GM19035 (cell line): Measurements from ENCODE around the gene UBE2D1.
A peak's percentile ranks its signal among the peaks of the same experiment; 100 is the strongest.

Experiments
- ATAC-seq: cut with Tn5 transposase; IDR thresholded peaks from one replicate; pipeline ENCODE4 v1.9.1; 2021; ENCODE audit not compliant: unreplicated experiment

UBE2D1 gene

GRCh38 chr10:58336242-58336641 lies 1.4 kb downstream of the UBE2D1 start:
- ATAC-seq = no peak

DNA sequence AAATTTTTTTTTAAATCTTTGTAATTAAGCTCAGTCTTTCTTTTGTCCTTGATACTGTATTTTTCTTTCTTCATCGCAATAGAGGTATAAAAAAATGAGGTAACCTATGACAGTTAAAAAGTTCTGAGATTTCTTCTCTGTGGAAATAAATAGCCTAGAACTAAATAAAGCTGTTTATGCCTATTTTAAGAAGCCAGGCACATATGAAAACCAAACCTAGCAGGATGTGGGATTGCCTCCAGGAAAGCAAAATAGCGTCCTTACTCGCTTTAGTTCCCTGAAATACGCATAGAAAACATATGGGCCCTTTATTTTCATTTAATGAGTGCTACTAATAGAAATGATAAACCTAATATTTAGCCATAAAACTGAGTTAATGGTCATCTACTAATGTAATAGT lies 6.6 kb downstream of the UBE2D1 start:
- ATAC-seq = no peak

DNA sequence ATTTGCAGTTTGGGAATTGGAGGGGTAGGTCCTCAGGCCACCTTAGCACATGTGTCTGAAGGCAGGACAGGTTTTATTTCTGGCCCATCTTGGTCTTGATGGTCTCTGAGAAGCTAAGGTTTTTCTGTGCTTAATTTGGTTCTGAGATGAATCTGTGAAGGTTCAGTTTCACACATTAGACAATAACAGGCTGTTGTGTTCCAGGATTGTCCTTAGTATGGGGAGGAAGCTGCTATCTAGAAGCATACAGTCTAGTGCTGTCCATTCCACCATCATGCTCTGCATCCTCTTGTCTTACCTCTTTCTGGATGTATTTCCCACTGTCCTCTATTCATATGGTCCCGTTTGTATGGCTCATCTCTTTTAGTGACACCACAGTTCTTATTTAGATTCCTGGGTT lies 7.1 kb downstream of the UBE2D1 start:
- no peak for ATAC-seq

DNA sequence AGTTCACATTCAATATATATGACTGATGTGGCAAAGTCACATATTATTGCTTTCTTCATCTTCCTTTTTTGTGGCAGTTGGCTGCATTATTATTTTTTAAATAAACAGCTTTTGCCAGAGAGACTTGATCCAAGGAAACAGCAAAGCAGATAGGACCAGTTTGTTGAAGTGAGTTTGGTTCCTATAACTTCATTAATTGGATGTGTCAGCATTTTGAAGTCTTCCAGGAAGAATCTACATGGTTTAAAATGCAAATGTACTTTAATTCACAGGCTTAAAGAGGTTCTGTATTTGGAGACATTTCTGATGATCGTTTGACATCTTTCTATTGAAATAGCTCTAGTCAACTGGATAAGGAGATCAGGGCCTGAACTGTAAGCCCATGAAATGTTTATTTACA lies 13.2 kb downstream of the UBE2D1 start:
- ATAC-seq = no peak

DNA sequence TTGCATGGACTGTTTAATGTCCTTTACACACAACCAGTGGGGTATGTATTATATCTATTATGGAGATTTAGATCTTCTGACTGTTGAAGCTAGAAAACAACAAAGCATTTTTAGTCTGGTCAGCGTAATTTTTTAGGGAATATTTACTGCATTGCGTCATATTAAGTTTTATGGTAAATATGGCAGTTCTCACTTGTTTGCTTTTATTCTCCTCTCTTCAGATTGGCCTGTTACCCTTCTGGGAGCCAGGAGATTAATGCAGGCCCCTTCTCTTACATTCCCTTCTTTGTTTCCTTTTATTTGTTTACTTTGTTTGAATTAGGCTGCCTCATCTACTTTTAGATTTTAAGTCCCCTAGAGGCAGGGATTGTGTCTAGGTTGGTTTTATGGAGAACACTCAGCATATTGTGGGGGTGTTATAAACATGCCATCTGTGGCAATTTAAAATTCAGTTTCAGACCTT lies 13.8 kb downstream of the UBE2D1 start:
- no peak for ATAC-seq

DNA sequence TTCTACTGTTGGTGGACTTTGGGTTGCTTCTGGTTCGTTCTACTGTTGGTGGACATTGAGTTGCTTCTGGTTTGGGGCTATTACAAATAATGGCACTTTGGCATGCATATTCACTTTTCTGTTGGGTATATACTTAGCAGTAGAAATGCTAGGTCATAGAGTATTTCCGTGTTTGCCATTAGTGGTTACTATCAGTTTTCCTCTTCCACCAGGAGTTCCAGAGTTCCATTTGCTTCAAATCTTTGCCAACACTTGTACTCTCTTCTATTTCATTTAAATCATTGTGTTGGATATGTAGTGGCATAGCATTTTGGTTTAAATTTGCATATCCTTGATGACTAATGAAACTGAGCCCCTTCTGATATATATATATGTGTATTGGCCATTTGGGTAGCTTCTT lies 15.2 kb downstream of the UBE2D1 start:
- no peak for ATAC-seq

GRCh38 chr10:58350619-58351323 lies 16.0 kb downstream of the UBE2D1 start:
- ATAC-seq = no peak

DNA sequence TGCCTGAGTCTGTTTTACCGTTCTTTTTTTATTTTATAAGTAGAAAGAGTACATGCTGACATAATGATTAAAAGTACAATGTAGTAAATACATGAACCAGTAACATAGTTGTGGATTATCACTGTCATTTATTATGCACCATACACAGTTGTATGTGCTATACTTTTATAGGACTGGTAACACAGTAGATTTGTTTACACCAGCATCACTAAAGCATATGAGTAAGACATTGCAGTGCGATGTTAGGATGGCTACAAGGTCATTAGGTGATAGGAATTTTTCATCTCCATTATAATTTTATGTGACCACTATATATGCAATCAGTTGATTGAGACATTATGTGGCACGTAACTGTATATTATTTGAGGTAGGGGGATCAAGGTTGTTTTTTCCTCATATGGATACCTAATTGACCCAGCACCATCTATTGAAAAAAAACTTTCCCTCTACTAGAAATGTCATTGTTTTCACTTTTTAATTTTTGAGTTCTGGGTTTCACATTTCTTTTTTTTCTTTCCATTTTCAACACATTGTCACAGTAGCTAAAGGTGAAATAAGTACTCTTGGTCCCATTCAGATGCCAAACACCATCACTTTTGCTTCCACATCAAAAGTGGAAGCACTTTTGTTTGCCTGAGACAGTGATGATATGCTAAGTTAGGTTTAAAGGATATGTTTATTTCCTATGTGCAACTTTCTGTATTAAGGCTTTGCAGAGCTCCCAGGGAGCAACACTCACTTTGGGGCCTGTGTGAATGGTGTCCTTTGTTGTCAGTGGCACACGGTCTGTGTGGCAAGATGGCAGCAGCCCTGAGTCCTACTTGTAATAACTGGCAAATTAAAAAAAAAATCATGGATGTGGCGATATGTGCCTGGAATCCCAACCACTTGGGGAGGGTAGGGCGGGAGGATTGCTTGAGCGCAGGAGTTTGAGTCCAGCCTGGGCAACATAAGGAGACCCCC lies 17.1 kb downstream of the UBE2D1 start:
- ATAC-seq = no peak

- no peak for ATAC-seq
Measured at GRCh38 chr10:58352956-58353610, 18.3 kb downstream of the UBE2D1 start.

- no peak for ATAC-seq
Measured at GRCh38 chr10:58356756-58357155, 21.9 kb downstream of the UBE2D1 start.

GRCh38 chr10:58358314-58358933 lies 23.6 kb downstream of the UBE2D1 start:
- ATAC-seq = no peak

GRCh38 chr10:58358947-58359346 lies 24.1 kb downstream of the UBE2D1 start:
- no peak for ATAC-seq

- ATAC-seq = no peak
Measured at GRCh38 chr10:58359541-58359940, 24.7 kb downstream of the UBE2D1 start.

- no peak for ATAC-seq
Measured at GRCh38 chr10:58360412-58361004, 25.7 kb downstream of the UBE2D1 start.

GRCh38 chr10:58361353-58361752 lies 26.5 kb downstream of the UBE2D1 start:
- no peak for ATAC-seq

DNA sequence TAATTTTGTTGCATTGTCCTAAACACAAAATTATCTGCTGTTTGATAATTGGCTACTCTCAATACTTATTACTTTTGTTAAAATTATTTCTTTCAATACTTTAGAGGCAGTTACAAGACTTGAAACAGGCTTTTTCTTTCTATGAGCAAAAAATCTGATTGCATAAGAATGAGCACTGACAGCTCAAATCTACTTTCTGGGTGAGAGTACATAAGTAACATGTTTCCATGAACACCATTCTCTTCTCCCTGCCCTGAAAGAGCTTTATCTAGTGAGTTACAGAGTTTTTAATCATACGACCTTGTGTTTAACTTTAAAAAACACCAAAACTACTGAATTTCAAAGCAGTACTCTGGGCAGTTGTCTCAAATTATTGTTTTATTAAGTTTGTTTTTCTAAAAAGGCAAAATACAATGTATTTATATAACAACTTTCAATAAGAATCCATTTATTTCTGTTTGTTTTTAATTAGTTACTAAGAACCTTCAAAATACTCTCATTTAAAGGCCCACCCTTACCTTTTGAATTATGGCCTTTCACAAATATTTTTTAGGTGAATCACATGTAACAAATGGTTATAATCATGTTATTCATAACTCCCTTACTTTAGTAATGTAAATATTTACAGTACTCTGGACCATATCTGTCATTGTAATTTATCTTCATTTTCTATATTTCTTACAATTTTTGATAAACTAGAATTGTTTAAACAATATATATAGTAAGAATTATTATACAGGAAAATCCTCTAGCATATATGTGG lies 27.4 kb downstream of the UBE2D1 start:
- no peak for ATAC-seq

DNA sequence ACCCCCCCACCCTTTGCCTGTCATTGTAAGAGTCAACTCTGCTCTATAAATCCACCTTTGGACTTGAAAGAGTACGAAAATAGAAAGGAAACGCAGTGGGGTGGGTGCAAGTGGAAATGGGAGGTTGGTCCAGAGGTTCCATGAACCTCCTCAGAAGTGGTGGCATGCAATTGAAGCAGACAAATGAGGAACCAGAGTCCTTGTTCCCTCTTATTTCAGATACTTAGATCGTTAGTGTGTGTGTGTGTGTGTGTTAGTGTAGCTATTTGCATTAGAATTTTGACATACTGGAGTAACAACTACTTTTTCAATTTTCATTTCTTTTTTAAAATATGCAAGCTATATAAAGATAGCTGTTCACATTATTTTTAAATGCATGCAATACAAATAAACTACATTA lies 32.3 kb downstream of the UBE2D1 start:
- ATAC-seq = no peak

DNA sequence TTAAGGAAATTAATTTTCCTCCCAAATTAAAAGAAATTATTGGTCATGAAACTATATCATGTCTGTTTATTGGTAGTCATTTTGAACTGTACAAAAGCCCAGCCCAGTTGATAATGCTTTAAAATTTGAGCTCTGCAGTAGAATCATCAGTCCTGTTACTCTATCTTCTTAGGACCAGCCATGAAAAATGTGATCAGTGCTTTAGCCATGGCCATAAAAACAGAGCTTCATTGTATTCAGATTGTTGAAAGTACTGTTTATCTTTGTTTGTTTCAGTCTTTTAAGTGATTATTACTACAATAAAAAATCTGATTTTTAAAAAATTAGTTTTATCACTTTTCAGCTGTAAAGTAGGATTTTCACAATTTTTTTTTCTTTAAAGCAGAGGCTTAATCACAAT lies 36.7 kb downstream of the UBE2D1 start:
- ATAC-seq = no peak

- peak; percentile 62 for ATAC-seq
Measured at GRCh38 chr10:58372607-58373441, 38.0 kb downstream of the UBE2D1 start.
